IPS-NIHi7 (cell line): ENCODE results near the gene ADSS1.

Experiments
- DNase-seq: peaks from one replicate; pipeline ENCODE4 v3.0.0; 2012; ENCODE audit warnings: mixed read lengths; ENCODE audit errors: extremely low spot score

The ADSS1 gene

GRCh38 chr14:104723651-104724406, at the start of gene ADSS1:
TSS of gene ADSS1 (plus strand) at chr14:104724229. CDS start at chr14:104724271, 42 bp downstream.
- peak; percentile 93 for DNase-seq

- DNase-seq: no peak
Observed at GRCh38 chr14:104675447-104675846, 48.6 kb upstream of the ADSS1 start.

- no peak for DNase-seq
Observed at GRCh38 chr14:104676130-104676693, 47.8 kb upstream of the ADSS1 start.

GRCh38 chr14:104676694-104677511, 47.1 kb upstream of the ADSS1 start:
- no peak for DNase-seq

GRCh38 chr14:104677512-104678332, 46.3 kb upstream of the ADSS1 start:
- DNase-seq: peak; percentile 78

GRCh38 chr14:104678346-104678745, 45.7 kb upstream of the ADSS1 start:
- DNase-seq: no peak

- no peak for DNase-seq
Observed at GRCh38 chr14:104678901-104679705, 44.9 kb upstream of the ADSS1 start.

GRCh38 chr14:104680056-104680805, 43.8 kb upstream of the ADSS1 start:
- no peak for DNase-seq

GRCh38 chr14:104680806-104681688, 43.0 kb upstream of the ADSS1 start:
- no peak for DNase-seq

- DNase-seq: peak; percentile 81
Observed at GRCh38 chr14:104681689-104682074, 42.3 kb upstream of the ADSS1 start.

GRCh38 chr14:104682107-104682593, 41.9 kb upstream of the ADSS1 start:
- peak; percentile 81 for DNase-seq

GRCh38 chr14:104683653-104684448, 40.2 kb upstream of the ADSS1 start:
- DNase-seq: no peak

GRCh38 chr14:104684449-104684821, 39.6 kb upstream of the ADSS1 start:
- DNase-seq: no peak

- DNase-seq: no peak
Observed at GRCh38 chr14:104685216-104685997, 38.6 kb upstream of the ADSS1 start.

GRCh38 chr14:104685998-104686610, 37.9 kb upstream of the ADSS1 start:
- no peak for DNase-seq

- DNase-seq: no peak
Observed at GRCh38 chr14:104686624-104687517, 37.2 kb upstream of the ADSS1 start.
